Hepatocyte (in vitro differentiated cells): ENCODE results near the gene ZNF76. TPM values are rescaled to one million over a fixed set of nuclear protein-coding genes. Genes with fewer than 3 reads are reported as not detected.
A peak's percentile ranks its signal among the peaks of the same experiment; 100 is the strongest.
"Not testable (repeated sequence)": the region's sequence is repeated elsewhere in the genome, so short reads cannot be mapped to it uniquely, and the experiment has no call there.

Source experiments
- DNase-seq: peaks from one replicate; pipeline ENCODE4 v3.0.0-alpha.2; 2016; ENCODE audit warnings: low spot score
- H2AFZ ChIP-seq: fragments of 200-600 bp; sonication (generic); 2 replicates; pipeline ENCODE4 v1.6.0; 2016; ENCODE audit warnings: antibody characterized with exemption, mild to moderate bottlenecking
- H3K27ac ChIP-seq: fragments of 200-600 bp; sonication (generic); 2 replicates; pipeline ENCODE4 v1.5.1; 2016; ENCODE audit warnings: mild to moderate bottlenecking
- H3K27me3 ChIP-seq: fragments of 200-600 bp; sonication (generic); 2 replicates; pipeline ENCODE4 v1.6.1; 2016
- H3K36me3 ChIP-seq: fragments of 200-600 bp; sonication (generic); replicated peaks from 2 replicates; pipeline ENCODE4 v1.5.1; 2016; ENCODE audit warnings: low read depth; ENCODE audit not compliant: insufficient read depth
- H3K4me1 ChIP-seq: fragments of 200-600 bp; sonication (generic); 2 replicates; pipeline ENCODE4 v1.5.1; 2016; ENCODE audit warnings: mild to moderate bottlenecking, moderate library complexity; ENCODE audit not compliant: insufficient read depth
- H3K4me2 ChIP-seq: fragments of 200-600 bp; sonication (generic); 2 replicates; pipeline ENCODE4 v1.6.0; 2016
- H3K4me3 ChIP-seq: fragments of 200-600 bp; sonication (generic); 2 replicates; pipeline ENCODE4 v1.5.1; 2016; ENCODE audit warnings: mild to moderate bottlenecking
- H3K79me2 ChIP-seq: fragments of 200-600 bp; sonication (generic); 2 replicates; pipeline ENCODE4 v1.6.0; 2017; ENCODE audit warnings: mild to moderate bottlenecking
- H3K9me2 ChIP-seq: fragments of 200-600 bp; sonication (generic); replicated peaks from 2 replicates; pipeline ENCODE4 v1.6.0; 2017; ENCODE audit warnings: mild to moderate bottlenecking; ENCODE audit not compliant: insufficient read depth
- H3K9me3 ChIP-seq: fragments of 200-600 bp; sonication (generic); 2 replicates; pipeline ENCODE4 v1.5.1; 2016; ENCODE audit warnings: low read depth, mild to moderate bottlenecking
- H4K20me1 ChIP-seq: fragments of 200-600 bp; sonication (generic); 2 replicates; pipeline ENCODE4 v1.6.0; 2016; ENCODE audit warnings: mild to moderate bottlenecking; ENCODE audit not compliant: insufficient read depth, poor library complexity, severe bottlenecking
- CTCF ChIP-seq: fragments of 200-600 bp; sonication (generic); IDR thresholded peaks from 2 replicates; pipeline ENCODE4 v1.5.1; 2016; ENCODE audit warnings: antibody characterized with exemption, mild to moderate bottlenecking; ENCODE audit not compliant: poor library complexity
- EZH2 ChIP-seq: fragments of 200-600 bp; sonication (generic); IDR thresholded peaks from 2 replicates; pipeline ENCODE4 v1.6.1; 2016; ENCODE audit warnings: antibody characterized with exemption, mild to moderate bottlenecking, borderline replicate concordance
- EZH2phosphoT487 ChIP-seq: fragments of 200-600 bp; sonication (generic); IDR thresholded peaks from one replicate; pipeline ENCODE4 v1.6.1; 2018; ENCODE audit warnings: antibody characterized with exemption, mild to moderate bottlenecking, low read depth, moderate library complexity; ENCODE audit not compliant: unreplicated experiment, severe bottlenecking
- WGBS: methylation state at CpG from one replicate; pipeline ENCODE4 v1.1.6; 2016; ENCODE audit warnings: low lambda C conversion rate; ENCODE audit errors: missing lambda C conversion rate; 5-methylcytosine and 5-hydroxymethylcytosine counted together
- polyA plus RNA-seq: library from polyadenylated mRNA; unstranded; fragments of >200 nt; fragmentation: Nextera tagmentation; extraction: Ambion mirVana; gene quantifications from 2 replicates; pipeline ENCODE4 v1.2.1, GENCODE V29; 2016
- total RNA-seq: library from RNA; depleted of rRNA; stranded (reverse); fragments of >200 nt; gene quantifications from 2 replicates; pipeline ENCODE4 v1.2.3, GENCODE V29; 2014

The ZNF76 gene
- total and polyA plus RNA-seq, 2 experiments from 2014 or later = 17.0 to 28.0 TPM

- Histone ChIP-seq H3K9me3 (no peaks in the 10 kb centered on the region), H3K4me3 (no peak overlapping the region), H4K20me1 (no peaks in the 10 kb centered on the region), H3K4me2 (no peak overlapping the region), H3K27ac (no peak overlapping the region), H3K36me3 (no peaks in the 10 kb centered on the region), H3K4me1 (peaks cover 8% of the 10 kb centered on the region), H3K79me2 (no peaks in the 10 kb centered on the region), H3K27me3 (no peaks in the 10 kb centered on the region), H3K9me2 (no peaks in the 10 kb centered on the region), H2AFZ (no peak overlapping the region)
- DNase-seq = no peak
- TF ChIP-seq EZH2 (no peak), CTCF (no peak), EZH2phosphoT487 (no peak)
- WGBS = 87% methylated on average over 8 of the region's 8 CpGs
Measured at GRCh38 chr6:35321091-35321490, 61.6 kb downstream of the ZNF76 start.

GRCh38 chr6:35327349-35328027 lies 68.0 kb downstream of the ZNF76 start:
- Histone ChIP-seq H3K9me2 (no peaks in the 10 kb centered on the region), H3K4me3 (no peak overlapping the region), H3K4me1 (no peaks in the 10 kb centered on the region), H4K20me1 (no peaks in the 10 kb centered on the region), H3K36me3 (no peaks in the 10 kb centered on the region), H3K4me2 (no peak overlapping the region), H3K27me3 (no peaks in the 10 kb centered on the region), H3K9me3 (no peaks in the 10 kb centered on the region), H2AFZ (no peak overlapping the region), H3K79me2 (no peaks in the 10 kb centered on the region), H3K27ac (no peak overlapping the region)
- peak; percentile 59 for TF ChIP-seq CTCF
- no peak for TF ChIP-seq EZH2
- peak; percentile 81 for DNase-seq
- WGBS = 40% methylated on average over 7 of the region's 7 CpGs

GRCh38 chr6:35328108-35328723 lies 68.7 kb downstream of the ZNF76 start:
- H3K4me2 ChIP-seq = no peak overlapping the region
- TF ChIP-seq CTCF (no peak), EZH2 (no peak), EZH2phosphoT487 (no peak)
- whole genome bisulfite sequencing = 100% methylated on average over 1 of the region's 1 CpG

GRCh38 chr6:35328965-35329364 lies 69.4 kb downstream of the ZNF76 start:
- H3K27ac ChIP-seq, H3K9me3 ChIP-seq, H3K9me2 ChIP-seq, H2AFZ ChIP-seq, H3K79me2 ChIP-seq, H3K4me3 ChIP-seq, H4K20me1 ChIP-seq, H3K36me3 ChIP-seq, H3K4me1 ChIP-seq, H3K4me2 ChIP-seq, H3K27me3 ChIP-seq, DNase-seq: not testable (repeated sequence)
- 96% methylated on average over 8 of the region's 8 CpGs for WGBS

More at GRCh38 chr6:35328108-35328723, 68.7 kb downstream of the ZNF76 start:
- H2AFZ ChIP-seq = no peak overlapping the region
- H3K27ac ChIP-seq = no peak overlapping the region
- no peaks in the 10 kb centered on the region for H3K9me3 ChIP-seq
- H3K79me2 ChIP-seq = no peaks in the 10 kb centered on the region
- DNase-seq = no peak
- H3K4me3 ChIP-seq = no peak overlapping the region
- H3K4me1 ChIP-seq = no peaks in the 10 kb centered on the region
- H3K27me3 ChIP-seq = no peaks in the 10 kb centered on the region
- H3K36me3 ChIP-seq = no peaks in the 10 kb centered on the region
- H3K9me2 ChIP-seq = no peaks in the 10 kb centered on the region
- no peaks in the 10 kb centered on the region for H4K20me1 ChIP-seq
